HG03439 (cell line): ENCODE data around the gene TRIM62.
"Not testable (repeated sequence)": the region's sequence is repeated elsewhere in the genome, so short reads cannot be mapped to it uniquely, and the experiment has no call there.

Source experiments
- ATAC-seq: cut with Tn5 transposase; IDR thresholded peaks from one replicate; pipeline ENCODE4 v1.9.1; 2021; ENCODE audit warnings: mild to moderate bottlenecking, moderate library complexity; ENCODE audit not compliant: unreplicated experiment

Gene TRIM62

DNA sequence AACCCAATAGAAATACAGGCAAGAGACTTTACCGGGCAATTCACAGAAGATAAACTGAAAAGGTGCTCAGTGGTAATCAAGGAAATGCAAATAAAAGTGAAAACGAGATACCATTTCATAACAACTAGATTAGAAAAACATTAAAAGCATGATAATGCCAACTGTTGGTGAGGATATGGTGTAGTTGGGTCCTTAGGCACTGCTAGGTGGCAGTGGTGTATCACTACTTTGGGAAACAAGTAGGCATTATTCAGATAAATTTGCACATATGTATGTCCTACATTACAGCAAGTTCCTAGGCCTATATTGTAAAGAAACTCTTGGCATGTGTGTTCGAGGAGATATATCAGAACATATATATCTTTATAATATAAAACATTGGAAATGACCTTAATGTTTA, 69.9 kb downstream of the TRIM62 start:
- no peak for ATAC-seq

- ATAC-seq, result no peak
Observed at GRCh38 chr1:33110477-33110876, 71.4 kb downstream of the TRIM62 start.

DNA sequence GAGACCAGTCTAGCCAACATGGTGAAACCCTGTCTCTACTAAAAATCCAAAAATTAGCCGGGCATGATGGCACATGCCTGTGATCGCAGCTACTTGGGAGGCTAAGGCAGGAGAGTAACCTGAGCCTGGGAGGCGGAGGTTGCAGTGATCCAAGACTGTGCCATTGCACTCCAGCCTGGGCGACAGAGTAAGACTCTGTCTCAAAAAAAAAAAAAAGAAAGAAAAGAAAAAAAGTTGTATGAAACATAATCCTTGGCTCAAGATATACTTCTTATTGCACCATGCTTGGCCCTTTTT, 81.8 kb downstream of the TRIM62 start:
- ATAC-seq, result not testable (repeated sequence)

- ATAC-seq, result no peak
Observed at GRCh38 chr1:33099290-33100118, 82.3 kb downstream of the TRIM62 start.

DNA sequence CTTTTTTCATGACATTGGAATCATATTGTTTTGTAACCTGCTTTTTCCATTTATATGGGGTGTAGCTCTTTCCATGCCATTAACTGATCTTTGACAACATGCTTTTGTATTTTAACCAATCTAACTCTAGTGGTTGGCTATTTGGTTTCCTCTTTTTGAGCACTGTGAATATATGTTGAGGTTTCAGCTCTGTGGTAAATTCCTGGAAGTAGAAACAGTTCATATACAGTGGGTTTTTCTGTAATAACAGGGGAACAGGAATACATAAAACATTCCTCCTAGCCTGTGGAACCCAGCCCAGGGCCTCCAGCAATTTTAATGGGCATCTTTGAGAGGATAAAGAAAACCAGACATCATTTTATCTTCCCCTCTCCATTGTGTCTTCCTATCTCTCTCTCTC, 83.5 kb downstream of the TRIM62 start:
- ATAC-seq, result no peak

GRCh38 chr1:33097762-33098161, 84.1 kb downstream of the TRIM62 start:
- no peak for ATAC-seq

GRCh38 chr1:33097137-33097611, 84.7 kb downstream of the TRIM62 start:
- ATAC-seq, result no peak

GRCh38 chr1:33096363-33097005, 85.4 kb downstream of the TRIM62 start:
- ATAC-seq, result no peak
